ENCODE measurements around the gene TCP11L1.

DNA sequence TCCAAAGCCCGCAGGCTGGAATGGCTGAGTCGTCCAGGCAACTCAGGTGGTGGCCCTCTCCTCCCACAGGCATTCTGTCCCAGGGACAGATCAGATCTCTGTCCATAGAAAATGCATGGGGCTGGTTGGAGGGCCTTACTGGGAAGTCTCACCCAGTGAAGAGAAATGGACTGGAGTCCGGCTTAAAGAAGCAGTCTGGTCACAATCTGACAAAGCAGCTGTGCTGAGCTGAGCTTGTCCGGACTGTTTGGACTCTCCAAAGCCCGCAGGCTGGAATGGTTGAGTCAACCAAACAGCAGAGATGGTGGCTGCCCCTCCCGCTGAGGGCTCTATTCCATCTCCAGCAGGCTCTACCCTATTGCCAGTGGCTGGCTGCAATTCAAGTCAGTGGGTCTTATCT, 38.1 kb upstream of the TCP11L1 start:
- TF ChIP-seq, protein P1, sequence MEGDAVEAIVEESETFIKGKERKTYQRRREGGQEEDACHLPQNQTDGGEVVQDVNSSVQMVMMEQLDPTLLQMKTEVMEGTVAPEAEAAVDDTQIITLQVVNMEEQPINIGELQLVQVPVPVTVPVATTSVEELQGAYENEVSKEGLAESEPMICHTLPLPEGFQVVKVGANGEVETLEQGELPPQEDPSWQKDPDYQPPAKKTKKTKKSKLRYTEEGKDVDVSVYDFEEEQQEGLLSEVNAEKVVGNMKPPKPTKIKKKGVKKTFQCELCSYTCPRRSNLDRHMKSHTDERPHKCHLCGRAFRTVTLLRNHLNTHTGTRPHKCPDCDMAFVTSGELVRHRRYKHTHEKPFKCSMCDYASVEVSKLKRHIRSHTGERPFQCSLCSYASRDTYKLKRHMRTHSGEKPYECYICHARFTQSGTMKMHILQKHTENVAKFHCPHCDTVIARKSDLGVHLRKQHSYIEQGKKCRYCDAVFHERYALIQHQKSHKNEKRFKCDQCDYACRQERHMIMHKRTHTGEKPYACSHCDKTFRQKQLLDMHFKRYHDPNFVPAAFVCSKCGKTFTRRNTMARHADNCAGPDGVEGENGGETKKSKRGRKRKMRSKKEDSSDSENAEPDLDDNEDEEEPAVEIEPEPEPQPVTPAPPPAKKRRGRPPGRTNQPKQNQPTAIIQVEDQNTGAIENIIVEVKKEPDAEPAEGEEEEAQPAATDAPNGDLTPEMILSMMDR (conservative IDR thresholded peaks at IDR 0.05; ENCODE audit: low read depth, low read length) = no peak
- TF ChIP-seq EZH2 (IDR thresholded peaks at IDR 0.05; ENCODE audit: low read length, unreplicated experiment) = no peak
- TF ChIP-seq EZH2phosphoT487 (IDR thresholded peaks at IDR 0.05; ENCODE audit: borderline replicate concordance, low read length) = no peak

Measured in PC-3 (cell line).